Sciatic nerve (tissue), 2 donors: Measurements from ENCODE around the gene PPP1R1A. TPM values are rescaled to one million over a fixed set of nuclear protein-coding genes. Genes with fewer than 3 reads are reported as not detected.

ENCODE experiments used
- ATAC-seq: fragments of 200-7000 bp; cut with Tn5 transposase; one replicate; pipeline ENCODE4 v1.9.1; 2020; ENCODE audit warnings: mild to moderate bottlenecking, moderate library complexity
- DNase-seq: peaks from one replicate; pipeline ENCODE4 v3.0.0-alpha.2; 2020; ENCODE audit warnings: low spot score
- intact Hi-C: fragments of 100-400 bp; cut with DNase I; formaldehyde crosslinking; loops from one replicate; pipeline ENCODE4 v1.14.2; 2022
- total RNA-seq: library from RNA; stranded (reverse); fragmentation: NEBNext Ultra II Directional; extraction: Animal tissue kit (Norgen Biotek cat#: 25700); gene quantifications from one replicate; pipeline ENCODE4 v1.2.1, GENCODE V29; 2021
- donor health status: DM: no; HTN: no; CAD: no.
- donor health status: DM: no; HTN: no; CAD: no.

The PPP1R1A gene
- total RNA-seq, 1 donor from 2014 or later, result 21.4 TPM

- no peak for ATAC-seq
- no peak for DNase-seq
- intact Hi-C loops, result loop anchor here (5.0 kb wide), 1 partner anchor 1091 kb away; no protein-coding TSS in a partner anchor
Observed at GRCh38 chr12:54581412-54581811, 7.0 kb downstream of the PPP1R1A start.

- intact Hi-C loops, result loop anchor here (5.0 kb wide), 1 partner anchor 1092 kb away; no protein-coding TSS in a partner anchor
- peak; percentile 96 for ATAC-seq
- peak; percentile 93 for DNase-seq
Observed at GRCh38 chr12:54579696-54580333, 8.6 kb downstream of the PPP1R1A start.

GRCh38 chr12:54579258-54579657 lies 9.2 kb downstream of the PPP1R1A start:
- intact Hi-C loops, result no loop called here
- ATAC-seq (no peak), DNase-seq (no peak)

- DNase-seq, result no peak
- no peak for ATAC-seq
- intact Hi-C loops, result no loop called here
Observed at GRCh38 chr12:54578778-54579177, 9.7 kb downstream of the PPP1R1A start.

- ATAC-seq, result no peak
- DNase-seq, result no peak
- intact Hi-C loops, result no loop called here
Observed at GRCh38 chr12:54572881-54573280, 15.6 kb downstream of the PPP1R1A start.

GRCh38 chr12:54571193-54572188 lies 17.0 kb downstream of the PPP1R1A start:
- ATAC-seq (no peak), DNase-seq (no peak)
- intact Hi-C loops, result no loop called here

DNA sequence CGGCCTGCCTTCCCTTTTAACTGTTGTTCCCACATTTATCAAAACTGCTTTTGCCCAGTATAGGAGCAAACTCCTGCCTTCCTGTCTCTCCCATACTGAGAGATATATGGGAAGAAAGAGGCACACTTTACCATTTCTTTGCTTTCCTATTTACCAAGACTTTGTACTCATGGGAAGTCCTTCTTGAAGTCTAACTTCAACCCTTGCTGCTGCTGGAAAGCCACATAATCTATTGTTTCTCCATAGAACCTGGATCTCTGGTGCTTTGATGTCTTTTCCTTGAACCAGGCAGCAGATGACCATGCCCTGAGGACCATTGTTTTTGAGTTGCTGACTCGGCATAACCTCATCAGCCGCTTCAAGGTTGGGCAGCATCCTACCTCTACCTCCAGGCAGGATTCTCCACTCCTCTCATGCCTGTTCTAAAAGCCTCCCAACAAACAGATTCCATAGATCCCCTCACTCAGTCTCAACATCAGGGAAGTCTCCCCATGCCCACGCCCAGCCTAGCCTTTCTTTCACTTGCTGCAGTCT lies 18.4 kb downstream of the PPP1R1A start:
- intact Hi-C loops, result no loop called here
- DNase-seq, result no peak
- ATAC-seq, result no peak

- DNase-seq (no peak), ATAC-seq (no peak)
- intact Hi-C loops, result no loop called here
Observed at GRCh38 chr12:54569072-54569471, 19.4 kb downstream of the PPP1R1A start.

DNA sequence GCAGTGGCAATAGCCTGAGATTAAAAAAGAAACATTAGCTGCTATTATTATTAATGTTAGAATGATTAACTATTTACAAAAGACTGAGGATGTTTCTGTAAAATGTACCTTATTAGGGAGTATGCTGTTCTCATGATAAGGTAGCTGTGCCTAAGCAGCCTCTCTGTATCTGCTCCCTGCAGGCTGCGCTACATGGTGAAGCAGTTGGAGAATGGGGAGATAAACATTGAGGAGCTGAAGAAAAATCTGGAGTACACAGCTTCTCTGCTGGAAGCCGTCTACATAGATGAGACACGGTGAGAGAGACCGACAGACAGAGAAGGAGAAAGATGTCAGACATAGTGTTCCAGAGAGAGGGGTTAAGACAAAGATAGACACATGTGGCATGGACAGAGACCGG lies 21.7 kb downstream of the PPP1R1A start:
- ATAC-seq (no peak), DNase-seq (no peak)
- intact Hi-C loops, result no loop called here

GRCh38 chr12:54565986-54566544 lies 22.4 kb downstream of the PPP1R1A start:
- ATAC-seq (no peak), DNase-seq (no peak)
- intact Hi-C loops, result no loop called here

DNA sequence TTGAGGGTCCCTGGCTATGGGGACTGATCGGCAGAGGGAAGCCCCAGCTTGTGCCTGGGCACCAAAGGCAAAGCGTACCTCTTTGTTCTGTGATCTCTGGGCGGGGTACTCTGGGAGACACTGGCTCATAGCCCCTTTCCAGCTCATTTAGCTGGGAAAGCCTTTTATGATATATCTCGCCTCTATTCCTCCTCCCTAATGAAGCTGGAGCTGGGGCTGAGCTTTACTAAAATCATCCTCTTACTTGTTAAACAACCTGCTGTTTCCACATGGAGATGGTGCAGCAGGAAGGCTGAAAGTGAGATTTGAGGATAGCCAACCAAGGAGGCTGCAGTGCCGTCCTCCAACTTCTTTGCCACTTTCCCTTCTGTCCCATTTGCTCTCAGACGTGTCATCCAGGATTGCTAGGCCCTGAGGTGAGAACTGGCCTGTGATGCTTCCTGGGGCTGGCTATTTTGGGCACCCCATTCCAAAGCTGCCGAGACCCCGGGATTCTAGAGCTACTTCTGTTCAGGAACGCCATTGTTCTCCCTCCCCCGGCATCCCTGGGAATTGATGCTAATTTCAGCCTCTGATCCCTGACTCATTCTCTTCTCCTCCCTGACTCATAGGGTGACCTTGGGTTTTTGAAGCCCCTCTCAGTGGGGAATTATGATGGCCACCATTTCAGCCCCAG lies 23.0 kb downstream of the PPP1R1A start:
- no peak for DNase-seq
- intact Hi-C loops, result no loop called here
- ATAC-seq, result no peak

DNA sequence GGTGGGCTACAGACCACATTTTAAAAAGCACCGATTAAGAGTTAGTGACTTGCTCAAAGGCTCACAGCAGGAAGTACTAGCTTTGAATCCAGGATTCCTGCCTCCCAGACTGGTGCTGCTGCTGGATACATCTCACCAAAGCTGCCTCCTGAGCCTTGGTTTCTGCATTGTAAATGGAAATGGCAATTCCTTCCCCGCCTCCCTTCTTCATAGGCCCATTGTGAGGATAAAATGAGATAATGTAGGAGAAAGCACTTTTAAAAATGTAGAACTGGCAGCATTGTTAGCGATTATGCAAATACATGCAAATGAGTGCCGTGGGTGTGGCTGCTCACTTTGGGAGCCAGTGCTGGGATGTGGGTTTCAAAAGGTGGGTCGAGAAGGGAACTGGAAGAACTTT lies 23.7 kb downstream of the PPP1R1A start:
- DNase-seq (no peak), ATAC-seq (no peak)
- intact Hi-C loops, result no loop called here

GRCh38 chr12:54563787-54564186 lies 24.7 kb downstream of the PPP1R1A start:
- no peak for DNase-seq
- intact Hi-C loops, result no loop called here
- ATAC-seq, result no peak

DNA sequence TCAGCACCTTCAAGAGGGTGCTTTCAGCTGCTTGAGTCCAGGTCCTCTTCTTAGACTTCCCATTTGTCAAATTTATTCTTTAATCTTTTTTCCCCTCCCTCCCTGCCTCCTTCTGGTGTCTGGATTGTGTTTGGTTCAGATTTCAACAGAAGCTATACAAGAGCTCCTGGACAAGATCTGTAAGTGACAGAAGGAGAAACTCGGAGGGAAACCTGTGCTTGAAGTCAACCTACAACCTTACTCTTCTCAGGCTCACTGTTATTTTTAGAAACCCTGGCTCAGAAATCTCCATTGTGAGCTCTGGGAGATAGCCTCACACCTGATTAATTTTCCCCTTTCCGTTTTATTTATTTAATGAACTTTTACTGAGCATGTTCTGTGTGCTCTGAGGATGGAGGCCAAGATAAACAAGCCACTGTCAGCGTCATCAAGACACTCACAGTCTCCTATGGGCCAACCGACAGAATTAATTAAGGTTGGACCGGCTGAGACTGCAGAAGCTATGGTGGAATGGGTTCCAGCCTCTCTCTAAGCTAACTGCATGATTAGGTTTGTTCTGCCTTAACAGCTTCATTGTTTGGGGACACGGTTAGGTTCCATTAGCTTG lies 25.6 kb downstream of the PPP1R1A start:
- ATAC-seq (no peak), DNase-seq (no peak)
- intact Hi-C loops, result no loop called here

DNA sequence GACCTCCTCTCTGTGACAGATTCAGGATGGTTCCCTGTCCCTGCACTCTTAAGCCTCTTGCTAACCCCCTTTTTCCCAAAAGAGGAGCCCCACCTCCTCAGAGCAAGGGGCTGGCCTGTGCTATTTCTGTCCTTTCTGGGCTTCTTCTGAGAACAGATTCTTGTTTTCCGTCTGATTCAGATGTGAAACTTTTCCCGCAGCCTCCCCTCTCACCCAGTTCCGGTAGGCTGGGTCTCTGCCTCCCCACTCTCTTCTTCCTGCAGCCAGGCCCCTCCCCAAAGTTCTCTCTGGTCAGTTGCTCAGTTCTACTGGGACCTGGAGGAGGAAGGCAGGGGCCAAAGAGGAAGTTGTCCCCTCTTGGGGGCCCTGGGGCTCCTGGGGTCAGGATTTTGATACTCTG lies 27.3 kb downstream of the PPP1R1A start:
- ATAC-seq, result peak; percentile 73
- intact Hi-C loops, result no loop called here
- DNase-seq, result no peak

GRCh38 chr12:54560374-54560858 lies 28.0 kb downstream of the PPP1R1A start:
- DNase-seq (peak; percentile 95), ATAC-seq (peak; percentile 99)
- intact Hi-C loops, result no loop called here

DNA sequence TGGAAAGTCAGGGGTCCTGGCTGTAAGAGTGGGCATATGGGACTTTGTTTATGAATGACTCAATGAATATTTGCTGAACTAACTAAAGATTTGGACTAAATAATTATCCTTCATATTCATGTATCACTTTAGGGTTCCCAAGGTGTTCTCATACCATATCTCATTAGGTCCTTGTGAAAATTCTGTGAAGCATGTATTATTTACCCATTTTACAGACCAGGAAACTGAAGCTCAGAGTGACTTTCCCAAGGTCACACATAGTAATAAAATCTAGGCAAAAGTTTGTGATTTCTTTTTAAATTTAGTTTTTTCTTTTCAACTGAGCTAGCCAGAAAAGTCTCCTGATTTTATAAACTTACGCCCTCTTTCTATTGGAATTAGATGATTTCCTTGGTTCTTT lies 29.7 kb downstream of the PPP1R1A start:
- ATAC-seq (no peak), DNase-seq (no peak)
- intact Hi-C loops, result no loop called here

DNA sequence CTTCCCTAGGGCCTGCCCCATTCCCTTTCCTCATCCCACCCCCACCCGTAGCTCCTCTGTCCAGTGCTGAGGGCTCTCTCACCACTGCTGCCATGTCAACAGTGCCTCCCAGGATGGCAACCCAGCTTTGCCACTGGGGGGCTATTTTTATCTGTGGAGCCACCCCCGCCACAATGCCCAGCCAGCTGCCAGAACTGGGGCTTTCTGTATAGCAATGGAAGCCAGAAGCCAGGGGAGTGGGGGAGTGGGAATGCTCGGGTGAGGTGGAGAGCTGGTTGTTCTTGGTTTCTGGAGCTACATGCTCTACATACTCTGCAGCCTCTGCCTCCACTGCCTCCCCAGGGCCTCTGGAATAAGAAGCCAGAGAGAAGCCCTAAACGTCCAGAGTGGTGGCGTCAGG lies 30.1 kb downstream of the PPP1R1A start:
- DNase-seq (no peak), ATAC-seq (no peak)
- intact Hi-C loops, result no loop called here
